Keratinocyte (primary cell): ENCODE results near the gene BANK1. TPM values are rescaled to one million over a fixed set of nuclear protein-coding genes. Genes with fewer than 3 reads are reported as not detected.

Experiments used
- DNase-seq: peaks from one replicate; pipeline ENCODE4 v3.0.0-alpha.2; 2011; ENCODE audit warnings: low read depth, missing footprints, low spot score
- FAIRE-seq: peaks from 2 replicates; lab custom pipeline; 2011; peaks lifted over from hg19 to GRCh38; lab: Jason Lieb, UNC
- H2AFZ ChIP-seq: 2 replicates; pipeline ENCODE4 v1.6.0; 2012; ENCODE audit warnings: low read length, control low read depth, inconsistent platforms; ENCODE audit not compliant: control insufficient read depth
- H3K27ac ChIP-seq: 2 replicates; pipeline ENCODE4 v1.5.1; 2011; ENCODE audit warnings: low read length; ENCODE audit not compliant: control insufficient read depth, insufficient read depth
- H3K27me3 ChIP-seq: 3 replicates; pipeline ENCODE4 v1.6.0; 2011; ENCODE audit warnings: low read length; ENCODE audit not compliant: control insufficient read depth, insufficient read depth; ENCODE audit errors: extremely low read depth
- H3K36me3 ChIP-seq, 2 experiments: 2 replicates in 1 of 2; 3 replicates in 1 of 2; pipeline ENCODE4 v1.5.1; 2011; ENCODE audit warnings: low read length in 2 of 2, mild to moderate bottlenecking in 1 of 2; ENCODE audit not compliant: control insufficient read depth in 2 of 2, insufficient read depth in 2 of 2; ENCODE audit errors: extremely low read depth in 1 of 2
- H3K4me1 ChIP-seq: 3 replicates; pipeline ENCODE4 v1.5.1; 2011; ENCODE audit warnings: low read length; ENCODE audit not compliant: control insufficient read depth, insufficient read depth; ENCODE audit errors: extremely low read depth
- H3K4me2 ChIP-seq: 3 replicates; pipeline ENCODE4 v1.6.0; 2011; ENCODE audit warnings: low read depth, low read length; ENCODE audit not compliant: control insufficient read depth, insufficient read depth; ENCODE audit errors: extremely low read depth
- H3K4me3 ChIP-seq, 3 experiments: fragments of 200-600 bp in 1 of 3; sonication (generic) in 1 of 3; 2 replicates in 2 of 3; 3 replicates in 1 of 3; pipeline ENCODE4 v1.5.1; 2011 to 2016; ENCODE audit warnings: low read length in 3 of 3, mild to moderate bottlenecking in 3 of 3, control low read depth in 2 of 3, inconsistent platforms in 1 of 3, low read depth in 1 of 3, mixed read lengths in 1 of 3, mixed run types in 1 of 3, moderate library complexity in 1 of 3; ENCODE audit not compliant: control insufficient read depth in 2 of 3, insufficient read depth in 2 of 3; ENCODE audit errors: extremely low read depth in 1 of 3
- H3K79me2 ChIP-seq: 2 replicates; pipeline ENCODE4 v1.6.0; 2012; ENCODE audit warnings: low read length; ENCODE audit not compliant: control insufficient read depth, insufficient read depth
- H3K9ac ChIP-seq: 3 replicates; pipeline ENCODE4 v1.6.0; 2011; ENCODE audit warnings: low read length; ENCODE audit not compliant: control insufficient read depth, insufficient read depth; ENCODE audit errors: extremely low read depth
- H3K9me1 ChIP-seq: 3 replicates; pipeline ENCODE4 v1.6.0; 2011; ENCODE audit warnings: low read length; ENCODE audit not compliant: control insufficient read depth, insufficient read depth; ENCODE audit errors: extremely low read depth
- H3K9me3 ChIP-seq: 2 replicates; pipeline ENCODE4 v1.5.1; 2012; ENCODE audit warnings: low read depth, low read length; ENCODE audit not compliant: control insufficient read depth
- H4K20me1 ChIP-seq: 3 replicates; pipeline ENCODE4 v1.6.0; 2011; ENCODE audit warnings: low read length; ENCODE audit not compliant: control insufficient read depth, insufficient read depth; ENCODE audit errors: extremely low read depth
- EZH2 ChIP-seq: IDR thresholded peaks from one replicate; pipeline ENCODE4 v1.6.1; 2012; ENCODE audit warnings: inconsistent platforms, mild to moderate bottlenecking, low read length, moderate library complexity
- dilution Hi-C: fragments of 300-500 bp; cut with MboI; formaldehyde crosslinking; loops from one replicate; pipeline ENCODE4 v1.7.0; 2020; ENCODE audit warnings: low sequenced_read_pairs; ENCODE audit not compliant: extremely low pct_ligation_motif_present
- polyA plus RNA-seq, 5 experiments: library from polyadenylated mRNA; depleted of rRNA in 3 of 5; stranded (reverse) in 3 of 5; stranded (forward) in 1 of 5; unstranded in 1 of 5; fragments of >200 nt; gene quantifications; 1 replicate in 1 of 5; 2 replicates in 3 of 5; 3 replicates in 1 of 5; pipeline versions ENCODE4 v1.2.1 to v1.2.3, GENCODE V29; 2011 to 2012; ENCODE audit warnings: missing spikeins in 2 of 5, low read depth in 1 of 5, low replicate concordance in 1 of 5
- TF ChIP-seq, protein P1 (sequence below), 3 experiments: IDR thresholded peaks in 1 of 3; conservative IDR thresholded peaks in 1 of 3; optimal IDR thresholded peaks in 1 of 3; 2 replicates in 2 of 3; 3 replicates in 1 of 3; pipeline versions ENCODE3 to v1.5.1; 2011; ENCODE audit warnings: low read length in 3 of 3, mild to moderate bottlenecking in 3 of 3, moderate library complexity in 2 of 3, control low read depth in 1 of 3, inconsistent platforms in 1 of 3; ENCODE audit not compliant: insufficient read depth in 2 of 3; ENCODE audit errors: extremely low read depth in 1 of 3

BANK1 gene
- polyA plus RNA-seq, 1 donor (not counting 4 experiments of a cell fraction or from before 2014, with no cell fraction given): 0.25 TPM

DNA sequence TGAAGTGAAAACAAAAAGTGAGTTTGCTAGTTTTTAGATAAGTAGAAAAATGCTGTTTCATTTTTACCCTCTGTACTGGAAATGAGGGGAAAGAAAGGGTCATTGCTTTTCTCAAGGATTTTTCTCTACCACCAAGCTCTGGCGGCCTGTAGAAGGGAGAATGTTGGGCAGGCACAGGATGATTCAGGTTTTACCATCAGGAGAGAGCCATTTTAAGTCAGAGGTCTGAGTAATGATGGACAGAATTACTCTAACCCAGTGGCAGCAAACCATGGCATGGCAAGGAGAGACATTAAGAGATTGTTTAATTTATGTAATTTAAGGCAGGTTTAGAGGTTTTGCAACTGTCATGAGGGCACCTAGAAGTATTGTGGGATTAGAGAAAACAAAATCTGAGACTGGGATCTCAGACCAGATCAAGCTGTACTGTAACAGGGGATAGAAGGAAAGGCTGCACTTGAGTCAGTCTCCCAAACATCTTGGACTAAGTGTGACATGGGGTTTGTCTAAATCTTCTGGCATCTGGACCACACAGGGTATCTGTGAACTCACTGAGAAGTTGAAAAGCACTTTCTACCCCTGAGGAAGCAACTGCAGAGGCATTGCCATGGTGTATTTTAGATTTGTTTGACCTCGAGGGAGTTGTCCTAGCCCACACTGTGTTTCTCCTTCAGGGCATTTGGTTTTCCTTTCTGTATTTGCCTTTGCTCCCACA, 81.6 kb downstream of the BANK1 start:
- no peaks in the 10 kb centered on the region for H3K9me3 ChIP-seq
- H3K36me3 ChIP-seq: no peaks in the 10 kb centered on the region
- no peaks in the 10 kb centered on the region for H3K9me1 ChIP-seq
- H2AFZ ChIP-seq: no peak overlapping the region
- H4K20me1 ChIP-seq: no peaks in the 10 kb centered on the region
- no peak overlapping the region for H3K4me2 ChIP-seq
- H3K79me2 ChIP-seq: no peaks in the 10 kb centered on the region
- no peak overlapping the region for H3K4me3 ChIP-seq
- no peak overlapping the region for H3K9ac ChIP-seq
- H3K27ac ChIP-seq: no peak overlapping the region
- H3K4me1 ChIP-seq: no peaks in the 10 kb centered on the region
- no peaks in the 10 kb centered on the region for H3K27me3 ChIP-seq
- DNase-seq (no peak), FAIRE-seq (no peak)
- TF ChIP-seq, protein P1, sequence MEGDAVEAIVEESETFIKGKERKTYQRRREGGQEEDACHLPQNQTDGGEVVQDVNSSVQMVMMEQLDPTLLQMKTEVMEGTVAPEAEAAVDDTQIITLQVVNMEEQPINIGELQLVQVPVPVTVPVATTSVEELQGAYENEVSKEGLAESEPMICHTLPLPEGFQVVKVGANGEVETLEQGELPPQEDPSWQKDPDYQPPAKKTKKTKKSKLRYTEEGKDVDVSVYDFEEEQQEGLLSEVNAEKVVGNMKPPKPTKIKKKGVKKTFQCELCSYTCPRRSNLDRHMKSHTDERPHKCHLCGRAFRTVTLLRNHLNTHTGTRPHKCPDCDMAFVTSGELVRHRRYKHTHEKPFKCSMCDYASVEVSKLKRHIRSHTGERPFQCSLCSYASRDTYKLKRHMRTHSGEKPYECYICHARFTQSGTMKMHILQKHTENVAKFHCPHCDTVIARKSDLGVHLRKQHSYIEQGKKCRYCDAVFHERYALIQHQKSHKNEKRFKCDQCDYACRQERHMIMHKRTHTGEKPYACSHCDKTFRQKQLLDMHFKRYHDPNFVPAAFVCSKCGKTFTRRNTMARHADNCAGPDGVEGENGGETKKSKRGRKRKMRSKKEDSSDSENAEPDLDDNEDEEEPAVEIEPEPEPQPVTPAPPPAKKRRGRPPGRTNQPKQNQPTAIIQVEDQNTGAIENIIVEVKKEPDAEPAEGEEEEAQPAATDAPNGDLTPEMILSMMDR (optimal IDR thresholded peaks at IDR 0.05 in 1 of 3, IDR thresholded peaks at IDR 0.05 in 1 of 3, conservative IDR thresholded peaks at IDR 0.05 in 1 of 3; ENCODE audit: extremely low read depth in 1 of 3, insufficient read depth in 2 of 3, low read length in 3 of 3): no peak
- TF ChIP-seq EZH2: no peak
- dilution Hi-C loops: no loop called here

DNA sequence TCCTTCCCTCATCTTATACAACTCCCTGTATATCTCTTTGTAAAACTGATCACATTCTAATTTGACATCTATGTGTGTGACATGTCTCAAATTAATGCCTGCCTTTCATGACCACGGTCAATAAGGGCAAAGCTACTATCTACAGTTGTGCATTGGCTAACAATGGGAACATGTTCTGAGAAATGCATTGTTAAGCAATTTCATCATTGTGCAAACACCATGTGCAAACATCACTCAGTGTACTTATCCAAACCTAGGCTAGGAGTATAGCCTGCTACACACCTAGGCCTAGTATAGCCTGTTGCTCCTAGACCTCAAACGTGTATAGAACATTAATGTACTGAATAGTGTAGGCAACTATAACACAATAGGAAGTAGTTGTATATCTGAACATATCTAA, 95.0 kb downstream of the BANK1 start:
- H3K4me2 ChIP-seq: no peak overlapping the region
- no peaks in the 10 kb centered on the region for H3K9me3 ChIP-seq
- no peaks in the 10 kb centered on the region for H3K27me3 ChIP-seq
- DNase-seq (no peak), FAIRE-seq (no peak)
- no peaks in the 10 kb centered on the region for H4K20me1 ChIP-seq
- H3K4me3 ChIP-seq: no peak overlapping the region
- H3K9me1 ChIP-seq: no peaks in the 10 kb centered on the region
- no peak overlapping the region for H3K27ac ChIP-seq
- H3K79me2 ChIP-seq: no peaks in the 10 kb centered on the region
- no peak overlapping the region for H2AFZ ChIP-seq
- no peak overlapping the region for H3K9ac ChIP-seq
- H3K4me1 ChIP-seq: no peaks in the 10 kb centered on the region
- dilution Hi-C loops: no loop called here
- no peak for TF ChIP-seq EZH2
- TF ChIP-seq, protein P1 (optimal IDR thresholded peaks at IDR 0.05 in 1 of 3, IDR thresholded peaks at IDR 0.05 in 1 of 3, conservative IDR thresholded peaks at IDR 0.05 in 1 of 3; ENCODE audit: extremely low read depth in 1 of 3, insufficient read depth in 2 of 3, low read length in 3 of 3): no peak
- H3K36me3 ChIP-seq: no peaks in the 10 kb centered on the region
